Skeletal muscle cell (primary cell): ENCODE results near the gene CUBN.
"Not testable (repeated sequence)": the region's sequence is repeated elsewhere in the genome, so short reads cannot be mapped to it uniquely, and the experiment has no call there.

Experiments
- DNase-seq: peaks from one replicate; pipeline ENCODE4 v3.0.0-alpha.2; 2010; ENCODE audit warnings: low read depth
- H3K4me3 ChIP-seq: 2 replicates; pipeline ENCODE4 v1.5.1; 2011; ENCODE audit warnings: low read depth, mild to moderate bottlenecking, control low read depth, low read length, moderate library complexity

Gene CUBN

GRCh38 chr10:17025444-17026295 is 103.9 kb downstream of the CUBN start:
- peak; percentile 98 for DNase-seq
- H3K4me3 ChIP-seq, result no peak overlapping the region

- no peak overlapping the region for H3K4me3 ChIP-seq
- DNase-seq, result no peak
Observed at GRCh38 chr10:17024461-17024860, 105.2 kb downstream of the CUBN start.

- H3K4me3 ChIP-seq, result no peak overlapping the region
- DNase-seq, result peak; percentile 94
Observed at GRCh38 chr10:17023386-17024298, 106.0 kb downstream of the CUBN start.

- DNase-seq, result no peak
- no peak overlapping the region for H3K4me3 ChIP-seq
Observed at GRCh38 chr10:17022896-17023295, 106.7 kb downstream of the CUBN start.

- DNase-seq, result no peak
- H3K4me3 ChIP-seq, result no peak overlapping the region
Observed at GRCh38 chr10:17022466-17022825, 107.2 kb downstream of the CUBN start.

- DNase-seq, result no peak
- no peak overlapping the region for H3K4me3 ChIP-seq
Observed at GRCh38 chr10:17021656-17022465, 107.8 kb downstream of the CUBN start.

- H3K4me3 ChIP-seq, result no peak overlapping the region
- no peak for DNase-seq
Observed at GRCh38 chr10:17019696-17020095, 109.9 kb downstream of the CUBN start.

GRCh38 chr10:17013131-17013983 is 116.3 kb downstream of the CUBN start:
- not testable (repeated sequence) for DNase-seq, H3K4me3 ChIP-seq

- H3K4me3 ChIP-seq, DNase-seq: not testable (repeated sequence)
Observed at GRCh38 chr10:17012731-17013130, 116.9 kb downstream of the CUBN start.

- DNase-seq, result no peak
Observed at GRCh38 chr10:17010363-17011145, 119.1 kb downstream of the CUBN start.

GRCh38 chr10:17009212-17009700 is 120.4 kb downstream of the CUBN start:
- no peak for DNase-seq
- H3K4me3 ChIP-seq, result no peak overlapping the region

More at GRCh38 chr10:17010363-17011145, 119.1 kb downstream of the CUBN start:
- H3K4me3 ChIP-seq, result no peak overlapping the region

- H3K4me3 ChIP-seq, result no peak overlapping the region
- no peak for DNase-seq
Observed at GRCh38 chr10:17007418-17007770, 122.2 kb downstream of the CUBN start.

GRCh38 chr10:17006631-17007417 is 122.8 kb downstream of the CUBN start:
- no peak overlapping the region for H3K4me3 ChIP-seq
- no peak for DNase-seq

GRCh38 chr10:17005621-17006566 is 123.7 kb downstream of the CUBN start:
- DNase-seq, result no peak

GRCh38 chr10:17004801-17005380 is 124.7 kb downstream of the CUBN start:
- no peak overlapping the region for H3K4me3 ChIP-seq
- no peak for DNase-seq

More at GRCh38 chr10:17005621-17006566, 123.7 kb downstream of the CUBN start:
- no peak overlapping the region for H3K4me3 ChIP-seq
